PC-9 (cell line): ENCODE results near the gene OR2A25. TPM values are rescaled to one million over a fixed set of nuclear protein-coding genes. Genes with fewer than 3 reads are reported as not detected.

ENCODE experiments used
- BruUV-seq: library from RNA; stranded (reverse); fragments of 400-500 nt; replicated peaks from 2 replicates; lab custom pipeline; 2021; lab: Mats Ljungman, UMichigan
- CTCF ChIA-PET: fragments of 300-600 bp; sonication (Branson Sonifier 250); formaldehyde crosslinking; loops from one replicate; lab custom pipeline; 2022; ENCODE audit warnings: antibody characterized with exemption; lab: Charles Lee
- POLR2A ChIA-PET: fragments of 300-600 bp; sonication (Branson Sonifier 250); formaldehyde crosslinking; loops from one replicate; lab custom pipeline; 2022; ENCODE audit warnings: antibody characterized with exemption; ENCODE audit not compliant: unreplicated experiment; lab: Charles Lee
- DNase-seq, 2 experiments: peaks; one replicate each; pipeline versions ENCODE4 v3.0.0 to v3.0.0-alpha.2; 2015 to 2022; ENCODE audit warnings: mixed read lengths in 1 of 2
- H2AFZ ChIP-seq: fragments of 200-600 bp; sonication (generic); 2 replicates; pipeline ENCODE4 v1.8.1; 2017; ENCODE audit warnings: antibody characterized with exemption
- H3F3A ChIP-seq: fragments of 200-600 bp; sonication (generic); 2 replicates; pipeline ENCODE4 v1.8.1; 2017; ENCODE audit warnings: antibody characterized with exemption, mild to moderate bottlenecking, low read depth; ENCODE audit not compliant: insufficient read depth
- H3K27ac ChIP-seq: fragments of 200-600 bp; sonication (generic); 2 replicates; pipeline ENCODE4 v1.6.1; 2016; ENCODE audit warnings: mixed run types
- H3K27me3 ChIP-seq: fragments of 200-600 bp; sonication (generic); 2 replicates; pipeline ENCODE4 v1.6.1; 2016; ENCODE audit warnings: low read depth, mixed run types; ENCODE audit not compliant: insufficient read depth
- H3K36me3 ChIP-seq: fragments of 200-600 bp; sonication (generic); 2 replicates; pipeline ENCODE4 v1.6.1; 2016; ENCODE audit warnings: low read depth, mixed run types
- H3K4me1 ChIP-seq: fragments of 200-600 bp; sonication (generic); replicated peaks from 2 replicates; pipeline ENCODE4 v1.6.1; 2016; ENCODE audit warnings: mixed run types; ENCODE audit not compliant: insufficient read depth
- H3K4me2 ChIP-seq: fragments of 200-600 bp; sonication (generic); 2 replicates; pipeline ENCODE4 v1.6.1; 2017; ENCODE audit warnings: mixed run types
- H3K4me3 ChIP-seq: fragments of 200-600 bp; sonication (generic); 2 replicates; pipeline ENCODE4 v1.6.1; 2016; ENCODE audit warnings: mixed run types
- H3K79me2 ChIP-seq: fragments of 200-600 bp; sonication (generic); 2 replicates; pipeline ENCODE4 v1.6.1; 2017; ENCODE audit warnings: low read depth, mixed run types
- H3K9me2 ChIP-seq: fragments of 200-600 bp; sonication (generic); 2 replicates; pipeline ENCODE4 v1.8.1; 2017; ENCODE audit warnings: mild to moderate bottlenecking; ENCODE audit not compliant: insufficient read depth
- H3K9me3 ChIP-seq: fragments of 200-600 bp; sonication (generic); 2 replicates; pipeline ENCODE4 v1.8.1; 2016; ENCODE audit warnings: low read depth; ENCODE audit not compliant: insufficient read depth
- H4K20me1 ChIP-seq: fragments of 200-600 bp; sonication (generic); 2 replicates; pipeline ENCODE4 v1.8.1; 2017; ENCODE audit not compliant: insufficient read depth
- CTCF ChIP-seq: fragments of 200-600 bp; sonication (generic); conservative IDR thresholded peaks from 2 replicates; pipeline ENCODE4 v1.6.1; 2017; ENCODE audit warnings: mixed run types, antibody characterized with exemption, mild to moderate bottlenecking, moderate library complexity
- EZH2 ChIP-seq: fragments of 200-600 bp; sonication (generic); IDR thresholded peaks from 2 replicates; pipeline ENCODE4 v1.8.0; 2017; ENCODE audit warnings: antibody characterized with exemption, low read depth
- intact Hi-C: fragments of 100-400 bp; cut with micrococcal nuclease; formaldehyde crosslinking; loops from one replicate; pipeline ENCODE4 v1.10.0; 2022; ENCODE audit not compliant: unreplicated experiment
- total RNA-seq: library from RNA; stranded (reverse); gene quantifications from 2 replicates; pipeline ENCODE4 v1.2.3, GENCODE V29; 2021

OR2A25 gene
- total RNA-seq, 1 experiment from 2014 or later = not detected

GRCh38 chr7:144074374-144074773 is 4.8 kb downstream of the OR2A25 start:
- BruUV-seq = no TSS peak
- no peaks in the 10 kb centered on the region for H3K36me3 ChIP-seq
- no peaks in the 10 kb centered on the region for H3K27me3 ChIP-seq
- no peak for TF ChIP-seq EZH2
- no peak for TF ChIP-seq CTCF
- CTCF ChIA-PET = no interaction called here
- H4K20me1 ChIP-seq = no peaks in the 10 kb centered on the region
- intact Hi-C loops = no loop called here
- peaks cover 3% of the 10 kb centered on the region; the same call in 1 of the 2 replicates for H3K9me3 ChIP-seq
- H2AFZ ChIP-seq = no peak overlapping the region
- H3F3A ChIP-seq = no peaks in the 10 kb centered on the region
- H3K79me2 ChIP-seq = no peaks in the 10 kb centered on the region
- no peaks in the 10 kb centered on the region for H3K4me1 ChIP-seq
- no peak overlapping the region for H3K27ac ChIP-seq
- no peaks in the 10 kb centered on the region for H3K9me2 ChIP-seq
- no peak overlapping the region for H3K4me2 ChIP-seq
- POLR2A ChIA-PET = no interaction called here
- DNase-seq = no peak
- no peak overlapping the region for H3K4me3 ChIP-seq

GRCh38 chr7:144085978-144086377 is 16.4 kb downstream of the OR2A25 start, which contains the start of gene OR2A12:
Gene OR2A12 (plus strand): TSS chr7:144086278. CDS start chr7:144095108, 8,830 bp downstream.
- H3K4me1 ChIP-seq = no peaks in the 10 kb centered on the region
- no peaks in the 10 kb centered on the region for H3K9me2 ChIP-seq
- H3K79me2 ChIP-seq = no peaks in the 10 kb centered on the region
- no TSS peak for BruUV-seq
- H3K27ac ChIP-seq = no peak within 1 kb of the TSS
- no peaks in the 10 kb centered on the region for H3F3A ChIP-seq
- POLR2A ChIA-PET = no interaction called here
- CTCF ChIA-PET = no interaction called here
- no peak for TF ChIP-seq EZH2
- TF ChIP-seq CTCF = no peak
- no peaks in the 10 kb centered on the region for H3K36me3 ChIP-seq
- H3K27me3 ChIP-seq = no peaks in the 10 kb centered on the region
- 0 out of 2 replicates have a peak, but pooled peaks cover 4% of the 10 kb centered on the region for H3K9me3 ChIP-seq
- H3K4me3 ChIP-seq = no peak within 1 kb of the TSS
- intact Hi-C loops = no loop called here
- H4K20me1 ChIP-seq = no peaks in the 10 kb centered on the region; the same call in 1 of the 2 replicates
- no peak within 1 kb of the TSS for H2AFZ ChIP-seq
- no peak for DNase-seq
- H3K4me2 ChIP-seq = no peak within 1 kb of the TSS

- H3K4me3 ChIP-seq = no peak overlapping the region
- no peaks in the 10 kb centered on the region; the same call in 1 of the 2 replicates for H4K20me1 ChIP-seq
- no peaks in the 10 kb centered on the region for H3K9me2 ChIP-seq
- H3K9me3 ChIP-seq = 0 out of 2 replicates have a peak, but pooled peaks cover 4% of the 10 kb centered on the region
- CTCF ChIA-PET = no interaction called here
- DNase-seq = no peak
- H3K4me2 ChIP-seq = no peak overlapping the region
- no peaks in the 10 kb centered on the region for H3K4me1 ChIP-seq
- no peaks in the 10 kb centered on the region for H3K79me2 ChIP-seq
- no TSS peak for BruUV-seq
- no peaks in the 10 kb centered on the region for H3K36me3 ChIP-seq
- H3F3A ChIP-seq = no peaks in the 10 kb centered on the region
- no peak for TF ChIP-seq EZH2
- TF ChIP-seq CTCF = no peak
- H2AFZ ChIP-seq = no peak overlapping the region
- no peaks in the 10 kb centered on the region for H3K27me3 ChIP-seq
- H3K27ac ChIP-seq = no peak overlapping the region
- POLR2A ChIA-PET = no interaction called here
- intact Hi-C loops = no loop called here
Measured at GRCh38 chr7:144086730-144087129, 17.1 kb downstream of the OR2A25 start.
